Activated CD4-positive, alpha-beta T cell treated with anti-CD3 and anti-CD28 coated beads, Interleukin-2, amount 10 ng/mL, durations not matched to agents 24 days and 14 days (primary cell): ENCODE data around the gene CTAG2. TPM values are rescaled to one million over a fixed set of nuclear protein-coding genes. Genes with fewer than 3 reads are reported as not detected.

ENCODE experiments used
- total RNA-seq: library from RNA; stranded (reverse); gene quantifications from 2 replicates; pipeline ENCODE4 v1.2.3, GENCODE V29; 2022

The CTAG2 gene
- total RNA-seq, 1 donor from 2014 or later: not detected

Other genes with a start within 250 kb of the CTAG2 start
- 13.5 and 13.8 TPM in 2 replicates for gene DNASE1L1, start 244.3 kb downstream of the CTAG2 start, total RNA-seq
- 65.5 and 66.0 TPM in 2 replicates for gene TAFAZZIN, start 242.0 kb downstream of the CTAG2 start, total RNA-seq
- gene ATP6AP1, start 224.9 kb downstream of the CTAG2 start, total RNA-seq: 43.5 and 43.6 TPM in 2 replicates
- gene GDI1, start 216.4 kb downstream of the CTAG2 start, total RNA-seq: 118 and 120 TPM in 2 replicates
- gene FAM50A, start 209.4 kb downstream of the CTAG2 start, total RNA-seq: 85.4 and 85.9 TPM in 2 replicates
- 48.3 and 55.9 TPM in 2 replicates for gene PLXNA3, start 195.3 kb downstream of the CTAG2 start, total RNA-seq
- gene LAGE3, start 174.3 kb downstream of the CTAG2 start, total RNA-seq: 53.0 and 53.1 TPM in 2 replicates
- 54.8 and 57.3 TPM in 2 replicates for gene UBL4A, start 167.0 kb downstream of the CTAG2 start, total RNA-seq
- 18.2 and 20.8 TPM in 2 replicates for gene SLC10A3, start 162.9 kb downstream of the CTAG2 start, total RNA-seq
- 36.5 and 38.0 TPM in 2 replicates for gene FAM3A, start 137.3 kb downstream of the CTAG2 start, total RNA-seq
- 72.5 and 75.0 TPM in 2 replicates for gene G6PD, start 106.7 kb downstream of the CTAG2 start, total RNA-seq
- gene IKBKG, start 106.0 kb downstream of the CTAG2 start, total RNA-seq: 37.7 and 38.8 TPM in 2 replicates
- gene CTAG1A, start 68.4 kb downstream of the CTAG2 start, total RNA-seq: not detected in 2 replicates
- gene CTAG1B, start 34.3 kb downstream of the CTAG2 start, total RNA-seq: not detected in 2 replicates
- 3.5 and 3.6 TPM in 2 replicates for gene GAB3, start 97.5 kb upstream of the CTAG2 start, total RNA-seq
- gene DKC1, start 109.3 kb upstream of the CTAG2 start, total RNA-seq: 183 and 196 TPM in 2 replicates
- 22.4 and 25.6 TPM in 2 replicates for gene MPP1, start 151.9 kb upstream of the CTAG2 start, total RNA-seq
- gene SMIM9, start 181.1 kb upstream of the CTAG2 start, total RNA-seq: not detected in 2 replicates
- 23.2 and 25.0 TPM in 2 replicates for gene F8A1, start 232.8 kb upstream of the CTAG2 start, total RNA-seq